NOMO-1 treated with dmso at 0.1 percent for 144 hours (cell line): ENCODE measurements around the gene ECPAS.
"Not testable (repeated sequence)": the region's sequence is repeated elsewhere in the genome, so short reads cannot be mapped to it uniquely, and the experiment has no call there.

ENCODE experiments used
- DNase-seq: peaks from one replicate; lab custom pipeline; 2025; ENCODE audit not compliant: unreplicated experiment; lab: John Stamatoyannopoulos, UW

Gene ECPAS

DNA sequence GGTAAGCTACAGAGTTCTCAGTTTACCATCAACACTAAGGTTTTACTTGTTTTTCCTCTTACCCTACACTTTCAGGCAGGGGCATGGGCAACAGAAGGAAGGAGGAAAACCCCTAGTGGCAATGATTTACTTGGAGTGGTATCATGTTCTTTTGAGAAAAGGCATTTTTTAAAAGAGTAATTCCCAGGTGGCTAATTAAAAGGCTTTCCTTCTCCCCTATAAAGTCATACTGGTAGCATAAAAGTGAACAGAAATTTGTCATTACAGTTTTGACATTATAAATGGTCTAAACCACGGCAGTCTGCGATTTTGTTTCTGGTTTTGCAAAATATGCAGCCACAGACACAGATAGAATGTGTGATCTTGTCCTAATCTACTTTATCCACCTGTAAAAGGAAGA, 123.3 kb downstream of the ECPAS start:
- no peak for DNase-seq

DNA sequence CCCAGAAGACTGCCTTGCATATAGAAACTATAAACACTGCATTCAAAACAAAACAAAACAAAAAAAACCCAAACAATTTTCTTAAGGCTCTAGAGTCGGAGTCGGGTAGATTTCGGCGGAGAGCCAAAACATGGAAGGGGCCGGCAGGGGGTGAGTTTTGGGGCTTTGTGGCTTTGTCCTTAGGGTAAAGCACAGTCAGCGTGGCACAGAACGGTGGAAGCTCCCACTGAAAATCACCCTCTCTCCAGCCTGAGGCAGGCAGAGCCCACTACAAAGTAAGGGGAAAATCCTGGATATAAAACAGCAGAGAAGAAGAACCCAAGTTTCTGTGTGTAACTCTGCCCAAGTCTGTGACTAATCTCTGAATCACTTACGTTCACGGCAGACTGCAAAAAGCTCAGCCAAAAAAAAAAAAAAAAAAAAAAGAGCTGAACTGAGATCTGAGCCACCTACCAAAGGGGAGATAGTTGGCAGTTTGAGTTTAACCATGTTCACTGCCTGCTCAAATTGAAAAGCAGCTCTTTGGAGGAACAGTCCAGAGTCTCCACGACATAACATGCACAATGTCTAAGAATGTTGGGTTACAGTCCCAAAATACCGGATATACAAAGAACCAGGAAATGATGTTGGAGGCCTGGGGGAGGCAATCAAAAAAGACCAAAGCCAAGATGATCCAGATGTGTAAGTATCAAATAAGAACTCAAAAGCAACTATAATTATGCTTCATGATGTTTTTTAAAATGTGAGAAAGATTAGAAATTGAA, 127.5 kb downstream of the ECPAS start:
- DNase-seq: no peak

DNA sequence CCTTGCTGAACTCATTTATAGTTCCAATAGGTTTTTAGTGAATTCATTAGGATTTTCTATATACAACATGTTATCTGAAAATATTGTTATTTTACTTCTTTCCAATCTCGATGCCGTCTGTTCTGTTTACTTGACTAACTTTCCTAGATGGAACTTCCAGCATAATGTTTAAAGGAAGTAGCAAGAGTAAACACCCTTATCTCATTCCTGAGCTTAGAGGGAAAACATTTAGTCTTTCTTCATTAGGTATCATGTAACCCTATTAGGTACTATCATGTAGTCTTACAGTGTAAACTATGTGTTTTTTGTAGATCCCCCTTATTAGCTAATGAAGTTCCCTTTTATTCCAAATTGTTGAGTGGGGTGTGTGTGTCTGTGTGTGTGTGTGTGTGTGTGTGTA, 131.6 kb downstream of the ECPAS start:
- no peak for DNase-seq

- no peak for DNase-seq
These were observed 133.6 kb downstream of the ECPAS start for GRCh38 chr9:111350556-111350955.

GRCh38 chr9:111349766-111350165, 134.4 kb downstream of the ECPAS start:
- DNase-seq: no peak

DNA sequence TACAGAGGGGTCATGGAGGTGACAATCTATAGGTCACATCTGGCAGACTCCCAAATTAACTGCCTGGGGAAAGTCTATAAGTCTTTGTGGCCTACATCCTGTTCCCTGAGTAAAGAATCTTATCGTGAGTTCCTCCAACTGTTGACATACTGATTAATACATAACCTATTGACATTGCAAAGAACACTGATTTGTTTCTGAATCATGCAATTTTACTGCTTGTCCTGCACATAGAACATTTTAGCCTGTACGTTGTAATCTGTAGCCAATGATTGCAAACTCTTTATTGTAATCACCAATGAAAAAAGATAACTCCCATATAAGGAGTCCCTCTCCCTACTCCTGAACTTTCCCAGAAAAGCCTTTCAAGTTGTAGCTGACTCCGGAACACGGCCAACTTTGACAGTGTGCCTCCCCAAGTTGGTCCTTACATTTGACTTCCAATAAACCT, 135.3 kb downstream of the ECPAS start:
- DNase-seq: no peak

DNA sequence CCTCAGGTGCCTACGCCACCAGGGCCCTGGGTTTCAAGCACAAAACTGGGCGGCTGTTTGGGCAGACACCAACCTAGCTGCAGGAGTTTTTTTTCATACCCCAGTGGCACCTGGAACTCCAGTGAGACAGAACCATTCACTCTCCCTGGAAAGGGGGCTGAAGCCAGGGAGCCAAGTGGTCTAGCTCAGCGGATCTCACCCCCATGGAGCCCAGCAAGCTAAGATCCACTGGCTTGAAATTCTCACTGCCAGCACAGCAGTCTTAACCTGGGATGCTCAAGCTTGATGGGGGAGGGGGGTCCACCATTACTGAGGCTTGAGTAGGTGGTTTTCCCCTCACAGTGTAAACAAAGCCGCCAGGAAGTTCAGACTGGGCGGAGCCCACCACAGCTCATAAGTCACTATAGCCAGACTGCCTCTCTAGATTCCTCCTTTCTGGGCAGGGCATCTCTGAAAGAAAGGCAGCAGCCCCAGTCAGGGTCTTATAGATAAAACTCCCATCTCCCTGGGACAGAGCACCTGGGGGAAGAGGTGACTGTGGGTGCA, 149.8 kb downstream of the ECPAS start:
- DNase-seq: not testable (repeated sequence)

DNA sequence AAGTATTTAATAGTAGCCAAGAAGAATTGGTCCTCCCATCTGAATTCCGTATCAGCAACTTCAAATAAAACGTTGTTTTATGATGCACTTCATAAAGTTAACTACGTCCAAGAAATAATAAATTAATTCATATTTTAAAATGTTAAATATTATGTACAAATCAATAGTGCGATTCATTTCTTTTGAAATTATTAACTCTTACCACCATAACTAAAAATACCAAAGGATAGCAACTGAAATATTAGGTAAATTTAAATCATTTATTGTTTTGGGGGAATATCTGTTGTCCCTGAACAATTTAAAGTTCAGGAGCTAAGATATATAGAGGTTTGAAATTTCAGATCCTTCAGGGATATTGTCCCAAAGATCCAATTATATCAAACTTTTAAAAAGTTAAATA, 154.1 kb downstream of the ECPAS start, which contains the start of gene OR2K2:
Gene OR2K2, minus strand, starts transcription at position 101 of the 400 bp plus-strand sequence. CDS start 1,791 bp downstream, outside the sequence.
- DNase-seq: no peak

DNA sequence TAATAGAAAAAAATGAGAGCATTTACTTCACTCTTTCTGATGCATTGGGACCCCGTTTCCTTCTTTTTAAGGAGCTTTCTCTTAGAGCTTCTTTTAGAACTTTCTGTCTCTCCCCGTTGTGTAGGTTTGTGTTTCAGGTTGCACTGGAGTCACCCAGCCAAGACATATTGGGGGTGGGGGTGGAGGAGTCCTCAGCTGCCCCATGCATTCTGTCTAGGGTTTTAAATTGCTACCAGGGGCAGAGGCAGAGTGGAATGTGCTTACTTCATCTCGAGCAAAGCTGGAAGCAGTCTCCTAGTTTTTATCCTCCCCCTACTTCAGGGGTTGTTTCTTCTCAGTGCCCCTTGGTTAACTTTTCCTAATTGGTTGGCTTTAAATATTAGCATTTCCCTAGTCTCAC, 163.6 kb downstream of the ECPAS start:
- DNase-seq: no peak

- no peak for DNase-seq
These were observed 167.4 kb downstream of the ECPAS start for GRCh38 chr9:111316796-111317195.
